ENCODE data around the gene PLOD3. TPM values are rescaled to one million over a fixed set of nuclear protein-coding genes. Genes with fewer than 3 reads are reported as not detected.
"Not testable (repeated sequence)": the region's sequence is repeated elsewhere in the genome, so short reads cannot be mapped to it uniquely, and the experiment has no call there.

Gene PLOD3
- total RNA-seq, 2 donors from 2014 or later: 39.0 to 44.7 TPM

DNA sequence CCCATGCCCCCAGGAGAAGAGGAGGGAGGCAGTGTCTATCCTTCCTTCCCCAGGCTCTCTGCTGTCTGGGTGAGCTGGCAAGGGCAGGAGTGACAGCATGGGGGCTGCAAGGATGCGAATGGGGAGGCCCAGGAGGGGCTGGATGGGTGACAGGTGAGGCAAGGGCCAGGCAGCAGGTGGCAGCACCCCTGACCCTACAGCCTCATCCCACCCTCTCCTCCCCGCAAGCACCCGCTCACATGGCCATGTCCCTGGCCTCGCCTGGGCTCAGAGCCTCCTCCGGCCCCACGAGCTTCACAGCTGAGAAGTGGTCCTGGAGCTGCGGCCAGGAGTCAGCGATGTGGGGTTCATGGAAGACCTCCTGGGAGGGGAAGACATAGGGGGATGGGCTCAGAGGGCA lies 5.4 kb downstream of the PLOD3 start:
- DNase-seq (no peak), ATAC-seq (no peak)
- no peaks in the 10 kb centered on the region for H3K9me3 ChIP-seq (ENCODE audit: control insufficient read depth, low read length, poor library complexity, severe bottlenecking)
- Mint-ChIP-seq H3K4me3 (no peak overlapping the region), H3K36me3 (ENCODE audit: low read depth) (peaks cover 3% of the 10 kb centered on the region), H3K27me3 (no peaks in the 10 kb centered on the region), H3K27ac (no peak overlapping the region), H3K4me1 (peaks cover 14% of the 10 kb centered on the region)

DNA sequence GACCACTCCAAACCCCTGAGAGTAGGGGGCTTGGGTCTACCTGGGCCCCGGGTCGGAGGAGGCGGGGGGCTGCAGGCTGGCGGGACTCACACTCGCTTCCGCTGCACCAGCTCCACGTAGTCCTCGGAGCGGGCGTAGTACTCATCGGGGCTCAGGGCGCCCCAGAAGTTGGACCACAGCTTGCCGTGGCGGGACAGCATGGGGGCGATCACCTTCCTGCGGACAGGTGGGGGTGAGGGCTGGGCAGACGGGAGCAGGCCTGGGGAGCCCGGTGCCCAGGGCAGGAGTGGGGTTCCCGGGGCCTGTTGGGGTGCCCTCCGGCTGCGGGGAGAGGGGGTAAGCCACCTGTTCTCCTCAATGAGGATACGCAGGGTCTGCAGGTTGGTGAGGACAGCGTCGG lies 5.9 kb downstream of the PLOD3 start:
- peaks cover 10% of the 10 kb centered on the region for H3K4me1 Mint-ChIP-seq
- no peaks in the 10 kb centered on the region for H3K27me3 Mint-ChIP-seq
- no peaks in the 10 kb centered on the region for H3K9me3 ChIP-seq (ENCODE audit: control insufficient read depth, low read length, poor library complexity, severe bottlenecking)
- no peak for DNase-seq
- H3K27ac Mint-ChIP-seq: no peak overlapping the region
- ATAC-seq: no peak
- no peak overlapping the region for H3K4me3 Mint-ChIP-seq
- peaks cover 3% of the 10 kb centered on the region for H3K36me3 Mint-ChIP-seq (ENCODE audit: low read depth)

DNA sequence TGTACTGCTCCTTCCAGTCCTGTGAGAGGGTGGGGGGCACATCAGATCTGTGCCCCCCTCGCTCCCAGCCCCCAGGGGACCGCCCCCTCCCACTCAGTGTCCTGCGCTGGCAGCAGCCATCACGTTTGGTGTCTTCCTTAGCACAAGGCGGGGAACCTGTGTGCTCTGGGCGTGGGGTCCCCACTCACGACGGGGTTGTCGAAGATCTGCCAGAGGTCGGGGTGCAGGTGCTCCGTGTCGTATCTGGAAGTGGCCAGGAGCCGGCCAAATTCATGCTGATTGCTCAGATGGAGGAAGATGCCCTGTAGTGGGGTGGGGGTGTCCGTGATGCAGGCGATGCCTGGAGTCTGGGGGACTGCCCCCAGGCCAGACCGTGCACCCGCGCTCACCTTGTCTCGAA lies 7.2 kb downstream of the PLOD3 start:
- Mint-ChIP-seq H3K27me3 (no peaks in the 10 kb centered on the region), H3K4me3 (no peak overlapping the region), H3K27ac (no peak overlapping the region), H3K4me1 (peaks cover 3% of the 10 kb centered on the region), H3K36me3 (ENCODE audit: low read depth) (peaks cover 6% of the 10 kb centered on the region)
- H3K9me3 ChIP-seq (ENCODE audit: control insufficient read depth, low read length, poor library complexity, severe bottlenecking): no peaks in the 10 kb centered on the region
- DNase-seq: no peak
- no peak for ATAC-seq

DNA sequence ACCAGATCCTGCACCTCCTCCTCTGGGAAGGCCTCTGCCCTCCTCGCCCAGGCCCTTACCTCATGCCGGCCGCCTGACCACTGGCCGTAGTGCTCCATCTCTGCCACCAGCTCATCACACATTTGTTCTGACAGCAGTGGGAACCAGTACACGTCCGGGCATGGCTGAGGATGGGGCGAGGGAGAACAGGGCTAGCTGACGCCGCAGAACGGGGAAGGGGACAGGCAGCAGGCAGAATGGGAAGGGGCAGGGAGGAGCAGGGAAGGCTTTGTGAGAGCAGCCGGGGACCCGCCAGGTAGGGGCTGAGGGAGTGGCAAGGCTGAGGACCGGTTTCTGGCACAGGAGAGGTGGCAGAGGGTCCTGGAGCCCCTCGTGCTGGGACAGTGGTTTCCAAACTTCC lies 8.6 kb downstream of the PLOD3 start:
- Mint-ChIP-seq H3K4me3 (no peak overlapping the region), H3K27ac (no peak overlapping the region), H3K27me3 (no peaks in the 10 kb centered on the region), H3K36me3 (ENCODE audit: low read depth) (peaks cover 7% of the 10 kb centered on the region), H3K4me1 (peaks cover 4% of the 10 kb centered on the region)
- ATAC-seq (no peak), DNase-seq (no peak)
- H3K9me3 ChIP-seq (ENCODE audit: control insufficient read depth, low read length, poor library complexity, severe bottlenecking): no peaks in the 10 kb centered on the region

DNA sequence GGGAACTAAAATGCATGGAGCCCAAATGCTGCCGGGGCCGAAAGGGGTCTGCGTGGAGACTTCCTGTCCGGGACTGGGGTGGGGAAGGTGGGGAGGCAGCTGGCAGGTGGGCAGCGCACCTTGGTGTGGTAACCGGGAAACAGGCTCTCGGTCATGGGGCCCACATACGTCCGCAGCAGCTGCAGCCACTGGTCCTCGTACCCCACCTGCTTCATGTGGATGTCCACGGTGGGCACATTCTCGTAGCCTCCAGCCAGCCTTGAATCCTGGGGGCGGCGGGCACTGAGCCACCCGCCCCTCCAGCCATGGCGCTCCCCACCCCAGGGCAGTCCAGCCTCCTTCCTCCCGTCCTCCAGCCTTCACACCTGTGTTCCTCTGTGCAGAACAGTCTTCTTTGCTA lies 9.9 kb downstream of the PLOD3 start:
- Mint-ChIP-seq H3K27ac (no peak overlapping the region), H3K27me3 (peaks cover 7% of the 10 kb centered on the region), H3K4me3 (no peak overlapping the region), H3K36me3 (ENCODE audit: low read depth) (peaks cover 8% of the 10 kb centered on the region), H3K4me1 (peaks cover 8% of the 10 kb centered on the region)
- ATAC-seq: no peak
- H3K9me3 ChIP-seq (ENCODE audit: control insufficient read depth, low read length, poor library complexity, severe bottlenecking): no peaks in the 10 kb centered on the region
- DNase-seq: no peak

DNA sequence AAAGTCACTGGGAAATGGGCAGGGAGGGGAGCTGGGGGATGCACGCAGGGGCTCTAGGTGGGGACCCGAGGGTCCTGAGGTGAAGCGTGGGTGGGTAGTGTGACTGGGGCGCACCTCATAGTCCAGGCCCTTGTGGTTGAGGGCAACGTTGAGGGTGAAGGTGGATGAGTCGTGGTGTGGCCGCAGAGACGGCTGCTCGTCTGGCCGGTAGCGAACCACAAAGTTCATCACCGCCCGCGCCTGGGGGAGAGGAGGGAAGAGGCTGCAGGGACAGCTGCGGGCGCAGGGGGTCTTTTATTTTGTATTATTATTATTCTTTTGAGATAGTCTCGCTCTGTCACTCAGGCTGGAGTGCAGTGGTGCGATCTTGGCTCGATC lies 10.7 kb downstream of the PLOD3 start:
- Mint-ChIP-seq H3K27me3 (peaks cover 9% of the 10 kb centered on the region), H3K4me1 (peaks cover 8% of the 10 kb centered on the region), H3K4me3 (no peak overlapping the region), H3K36me3 (ENCODE audit: low read depth) (peaks cover 8% of the 10 kb centered on the region), H3K27ac (no peak overlapping the region)
- H3K9me3 ChIP-seq (ENCODE audit: control insufficient read depth, low read length, poor library complexity, severe bottlenecking): no peaks in the 10 kb centered on the region
- DNase-seq (no peak), ATAC-seq (no peak)

DNA sequence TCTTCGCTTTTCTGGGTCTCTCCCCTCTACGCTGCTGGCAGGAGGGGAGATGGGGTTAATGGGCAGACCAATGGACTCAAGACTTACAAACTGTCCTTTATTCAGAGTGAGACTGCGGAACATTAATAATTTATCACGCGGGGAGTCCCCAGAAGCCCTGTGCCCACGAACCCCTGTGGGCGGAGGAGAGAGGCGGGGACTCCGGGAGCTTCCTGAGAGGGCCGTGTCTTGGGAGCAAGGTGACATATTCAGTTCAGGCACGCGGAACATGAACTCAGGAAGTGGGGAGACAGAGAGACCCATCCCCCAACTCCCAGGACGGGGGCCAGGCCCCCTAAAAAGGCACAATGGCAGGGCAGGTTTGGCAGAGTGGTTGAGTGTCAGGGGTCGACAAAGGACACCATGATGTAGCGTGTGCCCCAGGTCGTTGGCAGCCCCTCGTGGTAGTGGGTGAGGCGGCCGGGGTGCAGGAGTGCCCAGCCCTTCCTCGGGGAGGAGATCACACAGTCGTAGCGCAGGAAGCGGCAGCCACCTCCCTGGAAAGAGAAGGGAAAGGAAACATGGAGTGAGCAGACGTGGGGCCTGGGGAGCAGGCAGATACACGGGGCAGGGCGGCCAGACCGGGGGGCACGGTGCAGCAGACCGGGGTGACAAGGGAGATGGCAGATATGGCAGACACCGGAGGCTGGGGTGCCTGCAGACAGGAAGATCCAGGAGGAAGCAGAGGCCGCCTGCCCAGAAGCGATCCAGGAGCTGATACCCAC lies 11.3 kb downstream of the PLOD3 start:
- H3K9me3 ChIP-seq (ENCODE audit: control insufficient read depth, low read length, poor library complexity, severe bottlenecking): no peaks in the 10 kb centered on the region
- Mint-ChIP-seq H3K36me3 (ENCODE audit: low read depth) (peaks cover 8% of the 10 kb centered on the region), H3K4me3 (no peak overlapping the region), H3K27ac (no peak overlapping the region), H3K4me1 (peaks cover 10% of the 10 kb centered on the region), H3K27me3 (peaks cover 15% of the 10 kb centered on the region)
- no peak for ATAC-seq
- no peak for DNase-seq

DNA sequence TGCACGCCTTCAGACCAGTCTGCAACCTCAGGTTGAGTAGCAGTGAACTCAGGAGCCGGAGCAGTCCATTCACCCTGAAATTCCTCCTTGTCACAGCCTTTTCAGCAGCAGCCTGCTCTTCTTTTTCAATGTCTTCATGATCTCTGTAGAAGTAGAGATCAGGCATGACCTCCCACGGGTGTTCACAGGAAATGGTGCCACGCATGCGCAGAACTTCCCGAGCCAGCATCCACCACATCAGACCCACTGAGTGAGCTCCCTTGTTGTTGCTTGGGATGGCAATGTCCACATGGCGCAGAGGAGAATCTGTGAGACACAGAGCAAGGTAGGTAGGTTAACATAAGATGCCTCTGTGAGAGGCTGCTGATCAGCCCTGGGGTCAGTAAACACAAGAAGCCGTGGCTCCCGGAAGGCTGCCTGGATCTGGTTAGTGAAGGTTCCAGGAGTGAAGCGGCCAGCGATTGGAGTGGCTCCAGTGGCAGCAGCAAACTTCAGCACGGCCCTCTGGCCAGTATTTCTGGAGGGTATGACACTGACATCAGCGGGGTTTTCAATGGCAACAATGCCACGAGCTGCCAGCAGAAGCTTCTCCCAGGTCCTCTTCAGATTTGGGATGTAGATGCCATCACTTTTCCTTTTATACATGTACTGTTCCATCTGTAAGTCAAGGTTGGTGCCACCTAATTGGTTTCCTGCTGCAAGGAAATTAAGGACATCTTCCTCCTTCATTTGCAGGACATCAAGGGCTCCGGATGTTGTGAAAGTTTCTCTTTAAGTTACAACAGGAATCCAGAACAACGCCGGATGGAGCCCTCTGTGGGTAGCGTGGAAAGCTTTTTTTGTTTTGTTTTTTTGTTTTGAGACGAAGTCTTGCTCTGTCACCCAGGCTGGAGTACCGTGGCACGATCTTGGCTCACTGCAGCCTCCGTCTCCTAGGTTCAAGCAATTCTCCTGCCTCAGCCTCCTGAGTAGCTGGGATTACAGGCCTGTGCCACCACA lies 13.3 kb downstream of the PLOD3 start:
- Mint-ChIP-seq H3K27me3 (peaks cover 26% of the 10 kb centered on the region), H3K27ac (peak overlapping the region; percentile 54), H3K4me1 (peaks cover 11% of the 10 kb centered on the region), H3K36me3 (ENCODE audit: low read depth) (peaks cover 10% of the 10 kb centered on the region), H3K4me3 (peak overlapping the region; percentile 66)
- H3K9me3 ChIP-seq (ENCODE audit: control insufficient read depth, low read length, poor library complexity, severe bottlenecking); DNase-seq: not testable (repeated sequence)
- ATAC-seq: peak; percentile 48

DNA sequence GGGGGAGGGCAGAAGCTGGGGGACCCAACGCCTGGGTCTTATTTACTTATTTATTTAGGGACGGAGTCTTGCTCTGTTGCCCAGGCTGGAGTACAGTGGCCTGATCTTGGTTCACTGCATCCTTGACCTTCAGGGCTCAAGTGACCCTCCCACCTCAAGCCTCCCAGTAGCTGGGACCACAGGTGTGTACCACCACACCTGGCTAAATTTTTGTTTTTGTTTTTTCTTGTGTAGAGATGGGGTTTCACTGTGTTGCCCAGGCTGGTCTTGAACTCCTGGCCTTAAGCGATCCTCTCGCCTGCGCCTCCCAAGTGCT lies 14.8 kb downstream of the PLOD3 start:
- ATAC-seq: no peak
- H3K9me3 ChIP-seq (ENCODE audit: control insufficient read depth, low read length, poor library complexity, severe bottlenecking): no peaks in the 10 kb centered on the region
- no peak overlapping the region for H3K27ac Mint-ChIP-seq
- H3K36me3 Mint-ChIP-seq (ENCODE audit: low read depth): peaks cover 7% of the 10 kb centered on the region
- peaks cover 26% of the 10 kb centered on the region for H3K27me3 Mint-ChIP-seq
- no peak for DNase-seq
- peaks cover 9% of the 10 kb centered on the region for H3K4me1 Mint-ChIP-seq
- no peak overlapping the region for H3K4me3 Mint-ChIP-seq

DNA sequence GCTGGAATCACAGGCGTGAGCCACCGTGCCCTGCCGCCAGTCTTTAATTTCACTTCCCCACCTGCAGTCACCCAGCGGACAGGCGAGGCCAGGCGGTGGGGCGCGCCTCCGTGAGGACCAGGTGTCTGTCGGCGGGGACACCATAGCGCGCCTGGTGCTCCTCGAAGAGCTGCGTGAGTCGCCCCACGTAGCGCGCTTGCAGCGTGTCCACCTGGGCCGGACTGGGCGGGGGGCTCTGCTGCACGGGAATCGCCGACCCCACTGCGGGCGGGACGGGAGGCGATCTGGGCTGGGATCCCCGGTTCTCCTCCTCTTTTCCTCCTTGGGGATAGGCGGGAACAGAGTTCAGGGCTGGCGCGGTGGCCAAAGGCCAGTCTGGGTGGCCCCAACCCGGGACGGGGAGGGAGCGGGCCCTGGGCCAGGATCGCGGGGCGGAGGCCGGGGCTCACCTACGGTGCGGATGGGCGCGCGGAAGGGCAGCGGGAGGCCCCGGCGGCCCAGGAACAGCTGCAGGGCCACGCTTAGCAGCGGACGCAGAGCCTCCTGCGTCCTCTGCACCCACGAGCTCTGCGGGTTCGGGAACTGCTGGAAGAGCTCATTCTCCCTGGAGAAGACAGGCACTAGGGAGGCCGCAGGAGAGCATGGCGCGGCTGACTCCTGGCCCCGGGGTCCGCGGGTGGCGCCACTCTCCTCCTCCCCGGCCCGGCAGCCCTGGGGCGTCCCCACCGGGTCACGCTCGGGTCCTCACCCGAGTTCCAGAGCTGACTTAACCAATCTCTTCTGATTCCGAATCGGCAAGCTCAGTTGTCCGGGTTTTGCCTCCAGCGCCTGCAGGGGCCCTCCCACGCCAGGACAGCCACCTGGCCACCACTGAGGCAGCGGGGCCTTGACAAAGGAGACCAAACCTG lies 15.4 kb downstream of the PLOD3 start:
- peaks cover 7% of the 10 kb centered on the region for H3K36me3 Mint-ChIP-seq (ENCODE audit: low read depth)
- H3K27ac Mint-ChIP-seq: no peak overlapping the region
- no peaks in the 10 kb centered on the region for H3K9me3 ChIP-seq (ENCODE audit: control insufficient read depth, low read length, poor library complexity, severe bottlenecking)
- ATAC-seq (peak; percentile 32), DNase-seq (no peak)
- H3K4me3 Mint-ChIP-seq: peak overlapping the region; percentile 5
- H3K27me3 Mint-ChIP-seq: peaks cover 26% of the 10 kb centered on the region
- peaks cover 9% of the 10 kb centered on the region for H3K4me1 Mint-ChIP-seq

DNA sequence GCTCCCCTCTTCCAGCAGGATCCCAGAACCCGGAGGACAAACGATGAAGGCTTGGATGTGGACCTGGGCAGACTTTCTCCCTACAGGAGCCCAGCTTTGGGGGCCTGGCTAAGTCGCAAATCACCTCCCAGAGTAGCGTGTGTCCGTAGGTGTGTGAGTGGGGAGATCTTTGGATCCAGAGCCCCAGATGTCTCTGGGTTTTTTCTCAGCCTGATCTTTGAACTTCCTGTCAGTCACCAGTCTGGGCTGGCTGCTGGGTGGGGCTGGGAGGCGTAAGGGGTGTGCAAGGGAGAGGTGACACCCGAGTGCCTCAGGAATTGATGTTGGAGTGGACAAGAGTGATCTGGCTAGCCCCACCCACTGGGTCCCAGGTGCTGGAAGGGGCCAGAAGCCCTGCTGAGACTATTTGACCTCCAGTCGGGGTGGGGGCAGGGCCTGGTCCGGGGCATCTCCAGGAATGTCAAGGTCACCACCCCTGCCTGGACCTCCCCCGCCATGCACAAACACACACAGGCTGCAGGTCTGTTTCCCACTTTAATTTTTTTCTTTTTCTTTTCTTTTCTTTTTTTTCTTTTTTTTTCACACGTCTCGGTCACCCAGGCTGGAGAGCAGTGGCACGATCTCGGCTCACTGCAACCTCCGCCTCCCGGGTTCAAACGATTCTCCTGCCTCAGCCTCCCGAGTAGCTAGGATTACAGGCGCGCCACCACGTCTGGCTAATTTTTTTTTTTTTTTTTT lies 16.4 kb downstream of the PLOD3 start, which contains the start of gene MOGAT3:
TSS of gene MOGAT3 (minus strand) at position 175 of the 738 bp plus-strand sequence. CDS start 182 bp downstream, outside the sequence.
- no peak within 1 kb of the TSS for H3K27ac Mint-ChIP-seq
- H3K36me3 Mint-ChIP-seq (ENCODE audit: low read depth): peaks cover 4% of the 10 kb centered on the region
- ATAC-seq: no peak
- H3K4me1 Mint-ChIP-seq: peaks cover 9% of the 10 kb centered on the region
- peak within 1 kb of the TSS; percentile 36 for H3K4me3 Mint-ChIP-seq
- no peak for DNase-seq
- no peaks in the 10 kb centered on the region for H3K9me3 ChIP-seq (ENCODE audit: control insufficient read depth, low read length, poor library complexity, severe bottlenecking)
- H3K27me3 Mint-ChIP-seq: peaks cover 26% of the 10 kb centered on the region

DNA sequence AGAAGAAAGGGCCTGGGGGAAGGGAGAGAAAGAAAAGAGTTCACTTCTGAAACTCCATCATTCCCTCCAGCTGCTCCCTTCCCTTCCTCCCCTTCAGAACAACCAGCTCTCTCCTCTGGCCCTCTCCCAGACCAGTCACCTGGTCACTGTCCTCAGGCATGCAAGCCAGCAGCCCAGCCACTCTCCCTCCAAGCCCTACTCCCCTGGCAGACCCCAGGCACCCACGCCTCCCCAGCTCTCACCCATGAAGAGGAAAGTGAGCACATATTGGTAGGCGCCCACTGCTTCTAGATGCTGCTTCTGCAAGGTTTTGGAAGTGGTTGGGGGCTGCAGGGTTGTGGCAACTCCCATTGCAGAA lies 16.9 kb downstream of the PLOD3 start:
- no peak overlapping the region for H3K27ac Mint-ChIP-seq
- peaks cover 26% of the 10 kb centered on the region for H3K27me3 Mint-ChIP-seq
- H3K4me1 Mint-ChIP-seq: peaks cover 9% of the 10 kb centered on the region
- no peak overlapping the region for H3K4me3 Mint-ChIP-seq
- ATAC-seq (no peak), DNase-seq (no peak)
- H3K9me3 ChIP-seq (ENCODE audit: control insufficient read depth, low read length, poor library complexity, severe bottlenecking): no peaks in the 10 kb centered on the region
- H3K36me3 Mint-ChIP-seq (ENCODE audit: low read depth): peaks cover 4% of the 10 kb centered on the region
